AG08396 (cell line): ENCODE results near the gene ZNF628.
A peak's percentile ranks its signal among the peaks of the same experiment; 100 is the strongest.

Experiments used
- DNase-seq: peaks from one replicate; pipeline ENCODE4 v3.0.0; 2012; ENCODE audit warnings: low spot score, mixed read lengths

The ZNF628 gene

GRCh38 chr19:55465460-55466240, 10.8 kb upstream of the ZNF628 start:
- DNase-seq = no peak

GRCh38 chr19:55466241-55466614, 10.2 kb upstream of the ZNF628 start:
- no peak for DNase-seq

GRCh38 chr19:55467236-55468053, 9.0 kb upstream of the ZNF628 start:
- peak; percentile 89 for DNase-seq

GRCh38 chr19:55468054-55468393, 8.4 kb upstream of the ZNF628 start:
- DNase-seq = no peak

- DNase-seq = no peak
Observed at GRCh38 chr19:55471266-55471665, 5.2 kb upstream of the ZNF628 start.

- peak; percentile 82 for DNase-seq
Observed at GRCh38 chr19:55472463-55472862, 4.0 kb upstream of the ZNF628 start.

GRCh38 chr19:55473225-55474012, 3.0 kb upstream of the ZNF628 start:
- DNase-seq = no peak

GRCh38 chr19:55474269-55475265, 1.9 kb upstream of the ZNF628 start:
- DNase-seq = no peak

- DNase-seq = no peak
Observed at GRCh38 chr19:55477905-55478304, 1.5 kb downstream of the ZNF628 start.

GRCh38 chr19:55478364-55478763, 1.9 kb downstream of the ZNF628 start:
- no peak for DNase-seq

- no peak for DNase-seq
Observed at GRCh38 chr19:55479045-55479444, 2.6 kb downstream of the ZNF628 start.

- no peak for DNase-seq
Observed at GRCh38 chr19:55479451-55480230, 3.2 kb downstream of the ZNF628 start.

- DNase-seq = no peak
Observed at GRCh38 chr19:55481148-55481793, 4.9 kb downstream of the ZNF628 start.

GRCh38 chr19:55481794-55482155, 5.4 kb downstream of the ZNF628 start:
- DNase-seq = no peak

- DNase-seq = no peak
Observed at GRCh38 chr19:55482156-55482961, 5.9 kb downstream of the ZNF628 start.

GRCh38 chr19:55482967-55483705, 6.7 kb downstream of the ZNF628 start:
- DNase-seq = no peak

- DNase-seq = no peak
Observed at GRCh38 chr19:55483706-55484592, 7.5 kb downstream of the ZNF628 start.
